ENCODE measurements around the gene ZNF749. TPM values are rescaled to one million over a fixed set of nuclear protein-coding genes. Genes with fewer than 3 reads are reported as not detected.

Gene ZNF749
- total RNA-seq (11.8 and 13.7 TPM in 2 replicates), polyA plus RNA-seq (16.6 and 28.8 TPM in 2 replicates)

- Histone ChIP-seq H3K9me3 (ENCODE audit: low read depth) (no peaks in the 10 kb centered on the region), H3K4me3 (peak within 1 kb of the TSS; percentile 68), H3K4me1 (ENCODE audit: low read depth) (peaks cover 14% of the 10 kb centered on the region), H3K27ac (peak within 1 kb of the TSS; percentile 47), H3K27me3 (no peaks in the 10 kb centered on the region), H3K36me3 (no peaks in the 10 kb centered on the region)
- peak; percentile 99 for DNase-seq (ENCODE audit: low read depth in 1 of 2, low spot score in 1 of 2)
- TF ChIP-seq, protein P1, sequence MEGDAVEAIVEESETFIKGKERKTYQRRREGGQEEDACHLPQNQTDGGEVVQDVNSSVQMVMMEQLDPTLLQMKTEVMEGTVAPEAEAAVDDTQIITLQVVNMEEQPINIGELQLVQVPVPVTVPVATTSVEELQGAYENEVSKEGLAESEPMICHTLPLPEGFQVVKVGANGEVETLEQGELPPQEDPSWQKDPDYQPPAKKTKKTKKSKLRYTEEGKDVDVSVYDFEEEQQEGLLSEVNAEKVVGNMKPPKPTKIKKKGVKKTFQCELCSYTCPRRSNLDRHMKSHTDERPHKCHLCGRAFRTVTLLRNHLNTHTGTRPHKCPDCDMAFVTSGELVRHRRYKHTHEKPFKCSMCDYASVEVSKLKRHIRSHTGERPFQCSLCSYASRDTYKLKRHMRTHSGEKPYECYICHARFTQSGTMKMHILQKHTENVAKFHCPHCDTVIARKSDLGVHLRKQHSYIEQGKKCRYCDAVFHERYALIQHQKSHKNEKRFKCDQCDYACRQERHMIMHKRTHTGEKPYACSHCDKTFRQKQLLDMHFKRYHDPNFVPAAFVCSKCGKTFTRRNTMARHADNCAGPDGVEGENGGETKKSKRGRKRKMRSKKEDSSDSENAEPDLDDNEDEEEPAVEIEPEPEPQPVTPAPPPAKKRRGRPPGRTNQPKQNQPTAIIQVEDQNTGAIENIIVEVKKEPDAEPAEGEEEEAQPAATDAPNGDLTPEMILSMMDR (IDR thresholded peaks at IDR 0.05; ENCODE audit: low read depth, low read length) = no peak
These were observed at the start of gene ZNF749 for GRCh38 chr19:57435062-57435978. ZNF749 (plus strand) TSS chr19:57435325; CDS start chr19:57435579, 254 bp downstream.

DNA sequence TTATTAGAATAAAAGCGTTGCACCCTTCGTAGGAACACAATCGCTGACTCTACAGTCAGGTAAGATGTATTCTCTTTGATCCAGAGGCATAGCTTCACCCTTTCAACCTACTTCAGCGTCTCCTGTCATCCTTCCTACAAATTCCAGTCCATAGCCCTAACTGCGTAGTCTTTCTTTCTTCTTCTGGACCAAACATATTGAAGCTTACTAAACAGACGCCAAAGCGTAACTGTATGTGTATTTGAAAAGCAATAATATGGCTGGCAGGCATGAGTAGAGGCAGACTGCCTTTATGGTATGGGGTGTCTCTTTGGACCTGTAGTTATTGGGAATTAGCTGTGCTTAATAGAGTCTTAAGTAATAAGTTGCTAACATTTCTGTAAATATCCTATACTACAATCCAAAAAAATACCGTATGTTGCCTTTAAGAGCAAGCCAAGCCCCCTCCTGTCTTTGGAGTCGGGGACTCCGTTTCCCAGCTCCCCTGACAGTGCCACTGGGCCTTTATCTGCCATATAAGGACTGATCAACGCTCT is 45.9 kb upstream of the ZNF749 start:
- peak overlapping the region; percentile 99 for H3K27ac ChIP-seq
- TF ChIP-seq, protein P1 (IDR thresholded peaks at IDR 0.05; ENCODE audit: low read depth, low read length) = no peak
- no peaks in the 10 kb centered on the region for H3K9me3 ChIP-seq (ENCODE audit: low read depth)
- no peaks in the 10 kb centered on the region for H3K36me3 ChIP-seq
- no peaks in the 10 kb centered on the region for H3K27me3 ChIP-seq
- no peak for DNase-seq (ENCODE audit: low read depth in 1 of 2, low spot score in 1 of 2)
- peaks cover 10% of the 10 kb centered on the region for H3K4me1 ChIP-seq (ENCODE audit: low read depth)
- no peak overlapping the region for H3K4me3 ChIP-seq

- no peaks in the 10 kb centered on the region for H3K36me3 ChIP-seq
- peak; percentile 99 for DNase-seq (ENCODE audit: low read depth in 1 of 2, low spot score in 1 of 2)
- H3K4me1 ChIP-seq (ENCODE audit: low read depth) = peaks cover 10% of the 10 kb centered on the region
- H3K4me3 ChIP-seq = peak within 1 kb of the TSS; percentile 68
- TF ChIP-seq, protein P1 (IDR thresholded peaks at IDR 0.05; ENCODE audit: low read depth, low read length) = peak; percentile 24
- H3K27ac ChIP-seq = peak within 1 kb of the TSS; percentile 99
- H3K9me3 ChIP-seq (ENCODE audit: low read depth) = no peaks in the 10 kb centered on the region
- H3K27me3 ChIP-seq = no peaks in the 10 kb centered on the region
These were observed 45.2 kb upstream of the ZNF749 start, which contains the start of gene ZNF548 for GRCh38 chr19:57389730-57390598. ZNF548 (plus strand) TSS chr19:57389854; CDS start chr19:57390100, 246 bp downstream.

- Histone ChIP-seq H3K27me3 (no peaks in the 10 kb centered on the region), H3K27ac (no peak overlapping the region), H3K9me3 (ENCODE audit: low read depth) (no peaks in the 10 kb centered on the region), H3K4me1 (ENCODE audit: low read depth) (peaks cover 8% of the 10 kb centered on the region), H3K36me3 (peaks cover 21% of the 10 kb centered on the region), H3K4me3 (no peak overlapping the region)
- TF ChIP-seq, protein P1 (IDR thresholded peaks at IDR 0.05; ENCODE audit: low read depth, low read length) = no peak
- no peak for DNase-seq (ENCODE audit: low read depth in 1 of 2, low spot score in 1 of 2)
These were observed 39.4 kb upstream of the ZNF749 start for GRCh38 chr19:57395710-57396109.

DNA sequence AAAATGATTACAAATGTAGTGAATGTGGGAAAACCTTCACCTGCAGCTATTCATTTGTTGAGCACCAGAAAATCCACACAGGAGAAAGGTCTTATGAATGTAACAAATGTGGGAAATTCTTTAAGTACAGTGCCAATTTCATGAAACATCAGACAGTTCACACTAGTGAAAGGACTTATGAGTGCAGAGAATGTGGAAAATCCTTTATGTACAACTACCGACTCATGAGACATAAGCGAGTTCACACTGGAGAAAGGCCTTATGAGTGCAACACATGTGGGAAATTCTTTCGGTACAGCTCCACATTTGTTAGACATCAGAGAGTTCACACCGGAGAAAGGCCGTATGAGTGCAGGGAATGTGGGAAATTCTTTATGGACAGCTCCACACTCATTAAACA is 36.3 kb upstream of the ZNF749 start:
- Histone ChIP-seq H3K4me3 (no peak overlapping the region), H3K27me3 (no peaks in the 10 kb centered on the region), H3K9me3 (ENCODE audit: low read depth) (no peaks in the 10 kb centered on the region), H3K36me3 (peaks cover 21% of the 10 kb centered on the region), H3K27ac (no peak overlapping the region), H3K4me1 (ENCODE audit: low read depth) (no peaks in the 10 kb centered on the region)
- no peak for DNase-seq (ENCODE audit: low read depth in 1 of 2, low spot score in 1 of 2)
- TF ChIP-seq, protein P1 (IDR thresholded peaks at IDR 0.05; ENCODE audit: low read depth, low read length) = no peak

Measured in cardiac muscle cell (in vitro differentiated cells and primary cell).